HG03175 (cell line): Measurements from ENCODE around the gene CKB.
A peak's percentile ranks its signal among the peaks of the same experiment; 100 is the strongest.
"Not testable (repeated sequence)": the region's sequence is repeated elsewhere in the genome, so short reads cannot be mapped to it uniquely, and the experiment has no call there.

ENCODE experiments used
- ATAC-seq: cut with Tn5 transposase; IDR thresholded peaks from one replicate; pipeline ENCODE4 v1.9.1; 2021; ENCODE audit warnings: mild to moderate bottlenecking, moderate library complexity; ENCODE audit not compliant: unreplicated experiment

The CKB gene

DNA sequence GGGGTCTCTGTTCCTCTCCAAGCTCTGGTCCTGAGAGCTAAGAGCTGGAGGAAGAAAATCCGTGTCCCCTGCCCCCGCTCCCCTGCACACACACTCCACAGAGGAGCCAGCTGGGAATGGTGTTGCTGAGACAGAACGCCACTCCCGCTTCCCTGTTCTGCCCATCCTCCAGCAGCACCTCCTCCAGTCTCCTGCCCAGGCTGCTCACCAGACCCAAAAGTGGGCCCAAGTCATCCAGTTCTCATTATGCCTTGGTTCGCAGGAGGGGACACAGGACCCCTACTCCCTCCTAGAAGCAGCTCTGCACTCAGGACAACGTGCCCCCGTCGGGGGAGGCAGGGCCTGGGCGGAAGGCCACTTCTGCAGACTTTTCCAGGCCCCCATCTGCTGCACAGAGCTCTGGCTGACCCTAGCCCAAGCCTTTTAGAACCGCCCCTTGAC lies 5.5 kb upstream of the CKB start:
- no peak for ATAC-seq

DNA sequence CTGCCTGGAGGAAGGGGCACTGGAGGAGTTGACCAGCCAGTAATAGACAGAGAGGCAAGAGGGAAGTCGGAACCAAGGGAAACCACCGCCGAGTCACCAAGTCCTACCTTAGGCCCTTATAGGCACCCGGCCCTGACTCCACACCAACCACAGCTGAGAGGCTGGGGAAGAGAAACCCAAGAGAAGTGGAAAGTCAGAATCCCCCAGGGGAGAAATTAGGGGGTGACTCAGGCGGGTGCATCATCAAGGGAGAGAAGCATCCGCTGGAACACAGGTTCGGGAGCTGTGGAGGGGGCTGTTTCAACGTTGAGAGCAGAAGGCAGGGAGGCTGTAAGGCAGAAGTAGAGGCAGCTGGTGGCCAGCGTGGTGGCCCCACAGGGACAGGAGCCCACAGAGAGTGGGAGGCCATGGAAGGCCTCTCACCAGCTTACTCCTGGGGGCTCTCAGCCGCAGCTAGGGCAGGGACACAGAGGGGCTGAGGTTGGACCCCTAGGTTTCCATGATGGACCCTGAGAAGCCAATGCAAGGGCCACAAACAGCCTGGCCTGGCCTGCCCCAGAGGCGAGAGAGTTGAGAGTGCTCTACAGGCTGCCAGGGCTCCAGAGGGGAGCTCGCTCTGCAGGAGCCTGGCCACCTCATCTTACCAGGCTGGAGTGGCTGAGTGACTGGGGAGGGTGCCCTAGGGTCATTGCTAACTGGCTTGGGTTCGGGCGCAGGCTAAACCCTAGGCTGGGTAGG lies 4.9 kb upstream of the CKB start:
- no peak for ATAC-seq

DNA sequence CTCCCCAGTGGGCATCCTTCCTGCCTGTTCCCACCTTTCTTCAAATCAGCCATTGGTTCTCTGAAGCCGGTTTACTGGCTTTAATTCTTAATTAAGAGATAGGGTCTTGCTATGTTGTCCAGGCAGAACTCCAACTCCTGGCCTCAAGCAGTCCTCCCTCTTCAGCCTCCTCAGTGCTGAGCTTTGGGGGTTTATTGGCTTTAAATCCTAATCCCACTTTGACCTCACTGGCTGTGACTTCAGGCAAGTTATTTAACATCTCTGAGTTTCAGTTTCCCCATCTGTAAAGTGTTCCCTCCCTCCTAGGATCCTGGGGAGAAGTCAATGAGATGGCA lies 4.3 kb upstream of the CKB start:
- ATAC-seq = no peak

DNA sequence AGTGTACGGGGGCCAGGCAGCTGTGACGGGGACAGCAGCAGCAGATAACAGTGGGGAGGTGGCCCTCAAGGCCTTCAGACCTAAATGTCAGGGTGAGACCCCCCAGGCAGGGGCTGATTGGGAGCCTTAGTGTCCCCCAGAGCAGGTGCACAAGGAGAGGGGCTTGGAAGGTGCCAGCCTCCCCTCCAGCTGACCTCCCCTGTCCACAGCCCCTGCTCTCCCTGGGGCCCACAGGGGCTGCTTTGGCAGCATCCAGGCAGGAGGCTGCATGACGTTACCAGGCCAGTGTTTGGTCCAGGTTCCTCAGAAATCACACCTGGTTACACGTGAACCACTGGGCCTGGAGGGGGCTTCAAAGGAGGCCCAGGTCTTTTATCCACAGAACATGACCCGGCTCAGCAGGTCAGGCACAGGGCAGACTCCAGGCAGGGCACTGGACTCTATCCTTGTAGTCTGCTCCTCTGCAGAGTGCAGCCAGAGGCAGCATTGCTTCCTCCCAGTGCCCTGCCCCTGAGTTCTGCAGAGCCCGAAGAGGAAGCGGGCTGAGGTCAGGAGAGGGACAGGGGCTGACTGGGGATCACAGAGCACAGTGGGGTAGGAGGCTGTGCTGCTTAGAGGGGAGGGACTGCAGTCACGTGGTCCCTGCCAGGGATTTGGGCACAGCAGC lies 3.8 kb upstream of the CKB start:
- ATAC-seq = no peak

DNA sequence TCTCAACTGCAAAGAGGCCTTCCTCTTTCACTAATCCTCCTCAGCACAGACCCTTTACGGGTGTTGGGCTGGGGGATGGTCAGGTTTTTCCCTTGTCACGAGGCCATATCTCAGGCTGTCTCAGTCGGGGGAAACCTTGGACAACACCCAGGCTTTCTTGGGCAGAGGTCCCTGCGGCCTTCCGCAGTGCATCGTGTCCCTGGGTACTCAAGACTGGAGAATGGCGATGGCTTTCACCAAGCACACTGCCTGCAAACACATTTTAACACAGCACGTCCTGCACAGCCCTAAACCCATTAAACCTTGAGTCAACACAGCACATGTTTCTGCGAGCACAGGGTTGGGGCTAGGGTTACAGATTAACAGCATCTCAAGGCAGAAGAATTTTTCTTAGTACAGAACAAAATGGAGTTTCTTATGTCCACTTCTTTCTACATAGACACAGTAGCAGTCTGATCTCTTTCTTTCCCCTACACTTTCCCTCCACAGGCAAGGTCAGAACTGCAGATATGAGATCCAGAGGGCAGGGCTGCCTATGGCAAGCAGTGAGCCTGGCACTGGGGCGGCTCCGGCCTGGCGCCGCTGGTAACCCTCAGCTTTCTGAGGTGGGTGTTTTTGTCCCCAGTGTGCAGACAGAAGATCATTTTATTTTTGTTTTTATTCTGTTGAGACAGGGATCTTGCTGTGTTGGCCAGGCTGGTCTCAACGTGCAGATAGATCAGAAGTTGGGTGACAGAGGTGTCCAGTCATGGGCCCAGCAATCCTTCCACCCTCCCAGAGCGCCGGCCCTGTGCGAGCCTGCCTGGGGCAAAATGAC lies 3.0 kb upstream of the CKB start:
- not testable (repeated sequence) for ATAC-seq

DNA sequence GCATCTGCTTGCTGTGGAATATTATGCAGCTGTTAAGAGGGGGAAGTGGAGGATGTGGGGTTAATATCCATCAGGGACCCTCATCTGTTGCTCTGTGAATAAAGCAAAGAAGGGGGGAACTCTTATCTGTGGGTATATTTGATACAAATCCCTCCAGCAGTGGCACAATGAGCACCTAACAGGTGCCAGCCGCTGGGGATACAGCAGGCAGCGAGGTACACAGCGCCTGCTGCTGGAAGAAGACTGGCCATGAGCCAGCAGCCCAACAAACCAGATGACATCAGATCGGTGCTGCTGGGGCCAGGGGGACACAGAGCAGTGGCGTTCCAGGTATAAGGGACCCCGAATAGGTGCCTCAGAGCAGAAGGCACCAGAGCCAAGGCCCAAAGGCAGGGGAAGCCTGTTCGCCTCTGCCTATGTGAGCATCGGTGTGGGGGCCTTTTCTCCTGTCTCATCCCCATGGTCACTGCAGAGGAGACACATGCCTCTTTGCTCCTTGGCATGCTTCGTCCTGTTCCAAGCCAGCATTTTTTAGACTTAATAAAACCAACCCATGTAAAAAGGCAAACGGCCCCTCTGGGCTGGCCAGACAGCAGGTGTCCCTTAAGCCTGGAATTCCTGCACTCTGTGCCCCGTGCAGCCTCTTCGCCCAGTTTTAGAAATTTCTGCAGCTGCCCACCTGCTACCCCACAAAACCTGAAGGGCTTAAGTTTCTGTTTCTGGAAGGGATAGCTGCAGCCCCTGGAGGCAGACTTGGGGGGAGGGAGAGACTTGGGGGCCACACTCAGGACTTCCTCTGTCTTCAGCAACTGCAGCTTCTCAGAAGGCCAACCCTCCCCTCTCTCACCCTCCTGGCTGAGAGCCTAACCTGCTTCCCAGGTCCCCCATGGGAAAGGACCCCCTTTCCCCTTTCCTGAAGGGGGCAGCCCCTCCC lies 1.6 kb upstream of the CKB start:
- ATAC-seq = no peak

DNA sequence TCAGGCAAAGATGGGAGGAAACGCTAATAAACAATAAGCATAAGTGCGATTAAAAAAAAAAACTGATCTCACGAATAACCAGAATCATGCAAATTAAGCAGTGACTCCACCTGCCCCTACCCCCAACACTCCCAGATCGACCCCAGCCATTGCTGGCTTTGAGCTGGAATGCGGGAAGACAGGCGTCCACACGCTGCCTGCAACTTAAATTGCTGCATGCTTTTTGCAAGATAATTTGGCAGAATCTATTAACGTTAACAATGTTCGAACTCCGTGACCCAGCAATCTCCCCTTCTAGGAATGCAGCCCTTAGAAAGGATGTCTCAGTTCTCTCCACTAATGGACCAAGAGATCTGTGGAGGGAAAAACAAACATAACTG lies 935 bp upstream of the CKB start:
- ATAC-seq = no peak

DNA sequence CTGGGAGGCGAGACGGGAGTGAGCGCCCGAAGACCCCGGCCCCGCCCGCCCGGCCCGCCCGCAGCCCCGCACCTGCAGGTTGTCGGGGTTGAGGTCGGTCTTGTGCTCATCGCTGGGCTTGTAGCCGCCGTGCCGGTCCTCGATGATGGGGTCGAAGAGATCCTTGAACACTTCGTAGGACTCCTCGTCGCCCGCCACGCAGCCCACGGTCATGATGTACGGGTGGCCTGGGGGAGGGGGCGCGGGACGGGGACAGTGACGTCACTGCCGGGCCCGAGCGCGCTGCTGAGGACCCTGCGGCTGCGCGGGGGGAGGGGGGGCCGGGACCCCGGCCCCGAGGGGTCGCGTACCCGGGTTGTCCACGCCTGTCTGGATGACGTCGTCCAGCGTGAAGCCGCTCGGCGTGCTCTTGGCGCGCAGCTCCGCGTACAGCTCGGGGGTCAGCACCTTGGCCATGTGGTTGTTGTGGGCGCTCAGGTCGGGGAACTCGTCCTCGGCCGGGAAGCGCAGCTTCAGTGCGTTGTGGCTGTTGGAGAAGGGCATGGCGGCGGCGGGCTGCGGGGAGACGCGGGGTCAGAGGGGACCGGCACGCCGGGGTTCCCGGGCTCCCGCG lies 573 bp downstream of the CKB start:
- ATAC-seq = peak; percentile 9

DNA sequence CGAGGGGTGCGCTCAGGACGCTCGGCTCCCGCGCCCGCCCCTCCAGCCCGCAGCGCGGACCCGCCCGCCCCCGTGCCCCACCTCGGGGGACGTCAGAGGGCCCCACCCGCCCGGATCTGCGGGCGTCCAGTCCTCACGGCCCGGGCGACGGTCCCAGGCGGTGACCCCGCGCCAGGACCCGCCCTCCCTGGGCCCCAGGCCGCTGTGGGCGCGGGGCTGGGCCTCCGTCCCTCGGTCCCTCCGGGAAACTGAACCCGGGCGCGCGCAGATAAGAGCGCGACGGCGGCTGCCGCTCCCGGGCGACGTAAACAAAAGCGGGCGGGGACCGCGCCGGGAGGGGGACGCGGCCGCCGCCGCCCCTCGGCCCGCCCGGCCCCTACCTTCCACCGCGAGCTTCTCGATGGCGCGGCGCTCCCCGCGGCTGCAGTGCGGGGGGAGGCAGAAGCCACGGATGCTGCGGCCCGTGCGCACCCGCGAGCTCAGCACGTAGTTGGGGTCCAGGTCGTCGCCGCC lies 1.1 kb downstream of the CKB start:
- ATAC-seq = peak; percentile 13

DNA sequence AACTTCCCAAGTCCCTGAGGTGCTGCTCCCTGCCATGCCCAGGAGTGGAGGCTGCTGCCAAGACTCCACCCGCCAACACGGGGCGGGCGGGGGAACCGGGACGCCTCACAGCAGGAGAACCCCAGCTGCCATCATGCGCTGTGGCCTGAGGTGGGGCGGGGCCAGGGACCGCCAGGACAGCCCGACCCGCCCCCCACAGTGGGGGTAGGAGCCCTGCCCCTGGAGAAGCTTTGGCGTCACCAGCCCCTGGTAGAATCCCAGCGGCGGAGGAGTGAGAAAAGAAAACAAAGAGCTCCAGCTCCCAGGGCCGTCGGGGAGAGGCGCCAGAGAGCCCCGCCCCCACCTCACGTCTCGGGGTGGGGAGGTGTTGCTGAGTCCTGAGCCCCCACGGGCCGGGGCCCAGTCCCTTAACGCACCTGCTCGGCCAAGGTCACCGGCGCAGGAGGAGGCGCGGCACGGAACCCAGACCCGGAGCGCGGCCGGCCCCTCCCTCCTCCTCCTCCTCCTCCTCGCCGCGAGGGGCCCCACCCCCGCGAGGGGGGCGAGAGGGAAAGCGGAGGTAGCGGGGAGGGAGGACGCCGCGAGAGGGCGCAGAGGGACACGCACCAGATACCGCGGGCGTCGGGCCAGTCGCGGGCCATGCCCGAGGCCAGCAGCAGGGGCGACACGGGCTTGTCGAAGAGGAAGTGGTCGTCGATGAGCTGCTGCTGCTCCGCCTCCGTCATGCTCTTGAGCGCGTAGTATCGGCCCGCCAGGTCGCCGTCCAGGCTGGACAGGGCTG lies 1.8 kb downstream of the CKB start:
- peak; percentile 35 for ATAC-seq

DNA sequence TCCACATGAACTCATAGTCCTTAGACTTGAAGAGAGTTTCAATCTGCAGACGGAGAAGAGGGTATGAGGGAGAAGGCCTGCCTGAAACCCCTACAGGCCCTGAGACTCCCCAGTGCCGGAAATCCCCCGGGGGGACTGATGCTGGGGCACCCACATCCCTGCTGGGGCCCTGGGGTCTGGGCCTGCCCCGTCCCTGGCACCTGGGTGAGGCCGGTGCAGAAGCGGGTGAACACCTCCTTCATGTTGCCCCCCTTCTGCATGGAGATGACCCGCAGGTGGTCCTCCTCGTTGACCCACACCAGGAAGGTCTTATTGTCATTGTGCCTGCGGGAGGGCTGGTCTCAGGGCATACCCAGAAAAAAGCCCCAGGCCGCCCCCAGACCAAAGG lies 2.4 kb downstream of the CKB start:
- no peak for ATAC-seq

DNA sequence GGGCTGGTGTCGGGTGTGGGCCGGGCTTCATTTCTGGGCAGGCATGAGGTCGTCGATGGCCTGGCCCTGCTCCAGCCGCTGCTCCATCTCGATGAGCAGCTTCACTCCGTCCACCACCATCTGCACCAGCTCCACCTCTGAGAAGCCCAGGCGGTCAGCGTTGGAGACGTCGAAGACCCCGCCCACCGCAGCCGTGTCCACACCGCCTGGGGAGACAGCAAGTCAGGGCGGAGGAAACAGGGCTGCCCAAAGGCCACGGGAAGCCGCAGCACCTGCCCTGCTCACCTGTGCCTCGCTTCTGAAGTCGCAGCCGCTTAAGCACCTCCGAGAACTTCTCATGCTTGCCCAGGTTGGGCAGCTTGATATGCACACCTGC lies 2.8 kb downstream of the CKB start:
- ATAC-seq = no peak

DNA sequence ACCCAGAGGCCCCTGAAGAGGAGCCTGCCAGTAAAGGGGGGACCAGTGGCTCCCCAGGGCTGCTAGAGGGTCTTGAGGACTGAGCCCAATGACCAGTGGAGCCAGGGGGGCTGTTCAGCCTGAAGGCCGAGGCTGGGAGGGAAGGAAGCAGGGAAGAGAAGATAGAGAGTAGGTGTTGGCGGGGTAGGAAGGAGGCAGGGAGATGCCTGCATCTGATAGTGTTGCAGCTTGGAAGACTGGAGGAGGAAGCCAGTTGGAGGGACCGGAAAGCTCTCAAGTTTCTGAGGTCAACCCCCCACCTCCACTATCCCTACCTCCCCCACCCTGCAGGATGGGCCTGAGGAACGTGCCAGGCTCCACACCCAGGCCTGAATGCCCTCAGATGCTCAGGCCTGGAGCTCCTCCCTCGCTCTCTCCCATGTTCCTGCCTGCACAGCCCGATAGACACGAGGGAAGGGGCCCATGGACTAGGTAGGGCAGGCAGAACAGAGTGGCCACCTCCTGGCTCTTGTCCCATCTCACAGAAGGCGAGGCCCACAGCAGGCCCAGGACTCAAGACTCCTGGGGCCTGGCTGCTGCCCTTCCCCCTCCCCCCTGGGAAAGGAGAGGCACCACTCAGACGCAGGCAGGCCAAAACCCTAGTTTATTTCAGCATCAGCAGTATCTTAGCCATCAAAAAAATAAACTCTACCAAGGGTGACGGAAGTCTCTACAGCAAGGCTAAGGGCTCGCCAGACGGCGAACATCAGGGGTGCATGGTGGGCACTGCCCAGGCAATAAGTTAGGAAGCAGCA lies 3.4 kb downstream of the CKB start:
- no peak for ATAC-seq

DNA sequence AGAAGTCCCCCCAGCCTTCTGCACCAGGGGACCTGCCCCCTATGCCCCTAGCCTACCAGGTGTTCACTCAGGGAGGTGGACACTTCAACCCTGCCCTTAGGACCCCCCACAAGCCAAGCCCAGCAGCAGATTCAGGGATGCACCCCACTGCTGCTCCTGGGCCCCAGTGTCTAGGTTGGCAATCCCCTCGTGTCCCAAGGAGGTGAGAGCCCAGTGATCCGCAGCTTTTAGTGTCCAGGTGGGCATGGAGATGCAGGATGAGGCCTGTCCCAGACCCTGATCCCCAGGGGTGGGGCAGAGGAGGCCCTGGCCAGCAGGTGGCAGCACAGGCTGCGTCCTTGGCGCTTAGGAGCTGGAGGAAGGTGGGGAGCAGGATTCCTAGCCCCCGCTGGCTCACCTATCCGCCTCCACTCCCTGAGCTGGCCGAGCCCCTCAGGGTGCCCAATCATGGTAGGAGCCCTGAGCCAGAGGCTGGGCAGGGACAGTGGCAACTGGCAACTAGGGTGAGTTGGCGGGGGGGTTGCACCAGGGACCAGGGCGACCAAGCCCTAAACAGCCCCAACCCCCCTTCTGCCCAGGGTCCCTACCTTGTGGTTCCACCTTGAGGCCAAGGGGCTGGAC lies 4.1 kb downstream of the CKB start:
- no peak for ATAC-seq

DNA sequence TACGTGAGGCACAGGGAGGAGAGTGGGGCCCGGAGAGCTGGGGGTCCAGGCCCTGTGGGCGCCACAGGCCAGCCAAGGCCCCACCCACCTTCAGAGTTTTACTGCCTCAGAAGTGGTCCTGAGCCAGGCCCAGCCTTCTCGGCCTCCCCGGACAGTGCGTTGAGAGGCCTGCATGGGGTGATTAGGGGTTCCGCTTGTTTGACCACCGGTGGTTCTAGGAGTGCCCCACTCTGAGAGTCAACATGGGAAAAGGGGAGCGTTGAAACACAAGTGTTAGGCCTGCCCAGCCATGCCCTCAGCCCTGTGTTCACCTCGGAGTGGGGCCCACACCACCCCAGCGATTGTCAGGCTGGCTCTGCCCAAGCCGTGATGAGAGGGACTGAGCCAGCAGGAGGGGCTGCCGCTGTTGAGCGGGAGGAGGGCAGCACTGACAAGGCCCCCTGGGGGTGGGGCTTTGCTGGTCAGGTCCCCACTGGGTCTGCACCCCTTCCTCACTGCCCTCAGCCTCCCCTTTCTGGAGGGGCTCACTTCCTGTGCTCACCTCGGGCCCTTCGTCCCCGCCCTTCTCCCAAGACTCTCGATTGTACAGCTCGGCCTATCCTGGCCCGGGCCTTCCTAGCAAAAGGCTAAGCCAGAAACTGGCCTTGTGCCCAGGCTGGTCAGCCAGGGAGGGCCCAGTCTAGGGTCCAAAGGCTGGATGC lies 4.8 kb downstream of the CKB start:
- no peak for ATAC-seq

DNA sequence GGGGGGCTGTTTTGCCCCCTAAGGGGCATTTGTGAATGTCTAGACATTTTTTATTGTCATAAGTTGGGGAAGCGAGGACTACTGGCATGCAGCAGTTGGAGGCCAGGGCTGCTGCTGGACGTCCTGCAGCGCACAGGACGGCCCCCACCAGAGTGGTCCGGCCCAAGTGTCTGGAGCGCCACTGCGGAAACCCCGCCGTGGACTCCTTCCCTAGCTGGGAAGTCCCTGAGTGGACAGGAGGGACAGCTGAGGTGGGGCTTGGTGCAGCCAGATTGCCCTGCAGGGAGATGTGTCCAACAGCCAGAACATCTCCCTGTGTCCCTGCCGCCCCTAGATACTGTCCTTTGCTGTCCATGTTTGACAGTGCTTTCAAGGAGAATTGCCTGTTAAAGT lies 5.5 kb downstream of the CKB start:
- ATAC-seq = no peak

DNA sequence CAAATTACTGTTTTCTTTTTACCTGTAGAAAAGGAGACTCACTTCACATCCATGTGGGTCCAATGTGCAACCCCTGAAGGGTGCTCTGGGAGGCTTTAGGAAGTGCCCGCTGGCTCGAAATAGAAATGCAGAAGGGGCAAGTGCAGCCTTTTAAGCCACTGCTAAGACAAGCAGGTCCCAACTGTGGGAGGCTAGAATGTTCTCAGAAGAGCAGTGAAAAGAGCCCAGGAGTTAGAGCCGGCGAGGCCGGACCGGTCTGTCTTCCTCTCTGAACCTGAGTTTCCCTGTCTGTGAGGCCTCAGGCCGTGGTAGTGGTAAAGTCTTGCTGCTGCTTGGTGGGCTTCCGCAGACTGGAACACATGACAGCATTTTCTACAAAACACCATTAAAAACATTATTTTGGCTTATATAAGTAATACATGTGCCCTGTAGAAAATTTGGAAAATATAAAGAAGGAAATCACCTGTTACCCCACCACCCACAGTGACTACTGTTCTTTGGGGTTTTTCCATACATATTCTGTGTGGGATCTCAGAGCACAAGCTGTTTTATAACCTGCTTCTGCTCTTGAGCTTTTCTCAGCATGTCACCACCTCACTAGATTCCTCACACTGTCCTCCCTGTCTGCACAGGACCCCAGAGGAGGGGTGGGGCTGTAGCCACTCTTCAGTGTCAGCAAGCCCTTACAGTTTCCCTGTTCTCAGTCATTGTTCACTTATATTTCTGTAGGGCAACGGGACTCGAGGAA lies 6.0 kb downstream of the CKB start:
- no peak for ATAC-seq
